CD4-positive, alpha-beta memory T cell (primary cell): ENCODE results near the gene TRIB2. TPM values are rescaled to one million over a fixed set of nuclear protein-coding genes. Genes with fewer than 3 reads are reported as not detected.

ENCODE experiments used
- CTCF ChIA-PET: fragments of 350-600 bp; sonication (Branson Sonifier 250); formaldehyde crosslinking; loops from one replicate; lab custom pipeline; 2021; ENCODE audit warnings: inconsistent platforms; ENCODE audit not compliant: partially characterized antibody; lab: Charles Lee
- POLR2A ChIA-PET: fragments of 350-600 bp; sonication (Branson Sonifier 250); formaldehyde crosslinking; loops from one replicate; lab custom pipeline; 2021; ENCODE audit not compliant: partially characterized antibody; lab: Charles Lee
- DNase-seq, 5 donors: peaks; one replicate each; pipeline versions ENCODE4 v3.0.0 to v3.0.0-alpha.2; 2020 to 2022; ENCODE audit warnings: mixed read lengths in 1 of 5
- H3K27ac ChIP-seq: one replicate; pipeline ENCODE4 v1.7.0; 2013; ENCODE audit warnings: low read depth, low read length
- H3K27me3 ChIP-seq: 2 replicates; pipeline ENCODE4 v1.7.0; 2013; ENCODE audit warnings: mild to moderate bottlenecking, low read length, moderate library complexity; ENCODE audit not compliant: insufficient read depth
- H3K36me3 ChIP-seq: 2 replicates; pipeline ENCODE4 v1.7.0; 2013; ENCODE audit warnings: mild to moderate bottlenecking, low read length, moderate library complexity; ENCODE audit not compliant: insufficient read depth
- H3K4me1 ChIP-seq: 2 replicates; pipeline ENCODE4 v1.7.0; 2013; ENCODE audit warnings: mild to moderate bottlenecking, low read length, moderate library complexity; ENCODE audit not compliant: insufficient read depth
- H3K4me3 ChIP-seq, 2 donors: one replicate each; pipeline ENCODE4 v1.7.0; 2013; ENCODE audit warnings: low read length in 2 of 2, mild to moderate bottlenecking in 1 of 2
- H3K9me3 ChIP-seq, 2 donors: one replicate each; pipeline ENCODE4 v1.7.0; 2013; ENCODE audit warnings: low read length in 2 of 2, control low read depth in 1 of 2; ENCODE audit not compliant: control insufficient read depth in 1 of 2
- H3K27ac Mint-ChIP-seq, 7 donors: one replicate each; pipeline ENCODE4 v1.8.0; 2020 to 2021; ENCODE audit warnings: mixed read lengths in 7 of 7, mild to moderate bottlenecking in 6 of 7, inconsistent platforms in 3 of 7, moderate library complexity in 3 of 7
- H3K27me3 Mint-ChIP-seq, 2 donors: one replicate each; pipeline ENCODE4 v1.8.0; 2020 to 2021; ENCODE audit warnings: mixed read lengths in 2 of 2
- H3K36me3 Mint-ChIP-seq, 2 donors: one replicate each; pipeline ENCODE4 v1.8.0; 2020 to 2021; ENCODE audit warnings: mixed read lengths in 2 of 2, inconsistent platforms in 1 of 2, mild to moderate bottlenecking in 1 of 2
- H3K4me1 Mint-ChIP-seq, 4 donors: one replicate each; pipeline ENCODE4 v1.8.0; 2020 to 2021; ENCODE audit warnings: mixed read lengths in 4 of 4, mild to moderate bottlenecking in 1 of 4
- H3K4me3 Mint-ChIP-seq, 8 donors: one replicate each; pipeline ENCODE4 v1.8.0; 2020 to 2021; ENCODE audit warnings: mixed read lengths in 8 of 8, mild to moderate bottlenecking in 7 of 8, moderate library complexity in 6 of 8, inconsistent platforms in 3 of 8
- H3K9me3 Mint-ChIP-seq, 8 donors: one replicate each; pipeline ENCODE4 v1.8.0; 2020 to 2021; ENCODE audit warnings: mixed read lengths in 8 of 8, mild to moderate bottlenecking in 5 of 8, inconsistent platforms in 3 of 8, moderate library complexity in 1 of 8
- intact Hi-C: fragments of 100-400 bp; cut with micrococcal nuclease; formaldehyde crosslinking; loops from one replicate; pipeline ENCODE4 v1.15.1; 2023
- polyA plus RNA-seq, 2 donors: library from polyadenylated mRNA; unstranded; fragments of 300-500 nt; fragmentation: Illumina TruSeq; gene quantifications; one replicate each; pipeline ENCODE4 v1.2.3, GENCODE V29; 2021
- total RNA-seq, 2 experiments: library from RNA; stranded (reverse); gene quantifications; one replicate each; pipeline ENCODE4 v1.2.3, GENCODE V29; 2021

The TRIB2 gene
- total and polyA plus RNA-seq, 4 experiments from 2014 or later = 73.8 to 126 (median 101) TPM

DNA sequence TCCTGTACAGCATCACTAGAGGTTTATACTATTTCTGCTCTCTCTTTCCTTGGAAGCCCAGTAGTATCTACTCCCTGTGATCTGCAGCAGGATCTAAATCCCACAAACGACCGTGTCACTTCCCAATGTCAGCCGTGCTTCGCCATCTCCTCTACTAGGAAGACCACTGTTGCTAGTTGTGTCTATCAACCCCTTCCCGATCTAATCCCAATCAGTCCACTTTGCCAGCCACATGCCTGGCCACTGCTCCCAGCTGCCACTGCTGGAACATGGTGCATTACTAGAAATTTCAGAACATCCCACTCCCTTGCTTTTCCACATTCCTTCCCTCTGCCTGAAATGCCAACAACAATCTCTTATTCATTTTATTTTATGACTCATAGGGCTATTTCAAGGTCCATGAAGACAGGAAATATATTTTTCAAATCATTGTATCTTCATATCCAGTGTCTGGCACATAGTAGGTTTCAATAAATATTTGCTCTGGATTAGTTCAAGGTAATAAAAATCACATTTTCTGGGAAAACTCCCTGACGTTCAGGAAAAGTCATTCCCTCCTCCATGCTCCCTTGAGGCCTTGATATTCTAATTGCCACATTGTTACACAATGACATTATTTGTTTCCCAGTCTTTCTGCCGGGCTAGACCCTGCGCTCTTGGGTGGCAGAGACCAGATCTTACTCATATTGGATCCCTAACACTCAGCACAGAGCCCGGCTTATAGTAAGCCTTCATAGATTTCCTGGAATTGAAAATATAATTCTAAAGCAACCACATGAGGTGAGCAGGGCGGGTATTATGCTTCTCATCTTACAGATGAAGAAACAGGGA lies 2.1 kb upstream of the TRIB2 start:
- intact Hi-C loops = loop anchor here (5.0 to 10.0 kb wide), 6 partner anchors 282 to 1900 kb away; partner anchors contain the start of gene PDIA6
- ChIA-PET POLR2A (interaction anchor here (0.6 to 5.0 kb wide), 18 partner anchors 10 to 670 kb away, joined by 3 to 101 read pairs (median 16); no protein-coding TSS in a partner anchor), CTCF (interaction anchor here (0.7 to 9.8 kb wide), 29 partner anchors 11 to 885 kb away, joined by 3 to 237 read pairs (median 21); no protein-coding TSS in a partner anchor)
- H3K9me3 Mint-ChIP-seq = peaks cover 0 to 3% (median 0%) of the 10 kb centered on the region in 8 donors
- Histone ChIP-seq H3K4me3 (no peak overlapping the region), H3K36me3 (no peaks in the 10 kb centered on the region), H3K9me3 (no peaks in the 10 kb centered on the region), H3K4me1 (peaks cover 47% of the 10 kb centered on the region), H3K27ac (peak overlapping the region; percentile 74), H3K27me3 (no peaks in the 10 kb centered on the region)
- peak overlapping the region; percentile 35 to 99 (median 97) for H3K4me3 Mint-ChIP-seq
- H3K4me1 Mint-ChIP-seq = peaks cover 35 to 83% (median 51%) of the 10 kb centered on the region in 4 donors
- H3K36me3 Mint-ChIP-seq = peaks cover 3 to 29% of the 10 kb centered on the region in 2 donors
- peak overlapping the region; percentile 66 to 99 (median 96) for H3K27ac Mint-ChIP-seq
- DNase-seq = no peak
- H3K27me3 Mint-ChIP-seq = peaks cover 0 to 2% of the 10 kb centered on the region in 2 donors

DNA sequence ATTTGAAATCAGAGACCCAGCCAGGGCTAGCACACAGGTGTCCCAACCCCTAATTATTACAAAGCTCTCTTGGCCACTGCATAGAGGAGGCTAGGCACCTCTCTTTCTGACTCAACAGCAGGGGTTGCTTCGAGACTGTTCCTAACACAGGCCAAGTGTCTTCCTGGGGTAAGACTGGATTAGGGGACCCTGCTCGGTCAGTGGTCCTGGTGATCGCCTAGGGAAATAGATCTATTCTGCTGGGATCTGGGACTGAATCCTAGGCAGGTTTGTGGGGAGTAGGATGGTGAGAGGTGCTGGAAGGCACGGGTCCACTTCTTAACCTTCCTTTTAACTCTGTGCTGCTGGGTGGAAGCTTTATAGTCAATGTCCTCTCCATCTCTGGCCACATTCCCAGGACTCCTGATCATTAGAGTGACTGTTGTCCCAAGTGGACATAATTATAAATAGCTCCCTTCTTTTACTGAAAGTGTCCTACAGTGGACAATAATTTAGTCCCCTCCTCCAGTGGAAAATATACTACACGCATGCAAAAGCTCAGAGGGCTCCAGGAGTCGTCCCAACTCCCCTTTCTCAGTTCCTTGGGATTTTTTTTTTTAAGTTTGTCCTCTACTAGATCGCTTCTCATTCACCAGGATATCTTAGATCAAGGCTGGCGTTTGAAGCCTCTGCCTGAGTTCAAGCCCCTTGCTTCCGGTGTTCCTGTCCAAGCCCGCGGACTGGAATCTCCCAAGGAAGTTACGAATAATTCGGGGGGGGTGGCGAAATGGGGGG lies 1.3 kb upstream of the TRIB2 start:
- DNase-seq = no peak
- CTCF ChIA-PET = interaction anchor here (0.7 to 9.8 kb wide), 66 partner anchors 7 to 886 kb away, joined by 3 to 237 read pairs (median 6); no protein-coding TSS in a partner anchor
- intact Hi-C loops = loop anchor here (1.0 to 10.0 kb wide), 17 partner anchors 109 to 1901 kb away; partner anchors contain the start of gene PDIA6
- H3K4me1 ChIP-seq = peaks cover 39% of the 10 kb centered on the region
- H3K27me3 ChIP-seq = no peaks in the 10 kb centered on the region
- Mint-ChIP-seq H3K27me3 (peaks cover 0 to 2% of the 10 kb centered on the region in 2 donors), H3K9me3 (peaks cover 0 to 2% (median 0%) of the 10 kb centered on the region in 8 donors), H3K27ac (peak overlapping the region; percentile 93 to 99 (median 96)), H3K36me3 (peaks cover 3 to 37% of the 10 kb centered on the region in 2 donors), H3K4me1 (peaks cover 30 to 83% (median 46%) of the 10 kb centered on the region in 4 donors), H3K4me3 (peak overlapping the region; percentile 94 to 99 (median 97))
- H3K9me3 ChIP-seq = no peaks in the 10 kb centered on the region
- peak overlapping the region; percentile 74 for H3K27ac ChIP-seq
- POLR2A ChIA-PET = interaction anchor here (0.6 to 5.0 kb wide), 43 partner anchors 7 to 900 kb away, joined by 3 to 105 read pairs (median 9); no protein-coding TSS in a partner anchor
- H3K4me3 ChIP-seq = peak overlapping the region; percentile 78 to 95
- H3K36me3 ChIP-seq = no peaks in the 10 kb centered on the region

DNA sequence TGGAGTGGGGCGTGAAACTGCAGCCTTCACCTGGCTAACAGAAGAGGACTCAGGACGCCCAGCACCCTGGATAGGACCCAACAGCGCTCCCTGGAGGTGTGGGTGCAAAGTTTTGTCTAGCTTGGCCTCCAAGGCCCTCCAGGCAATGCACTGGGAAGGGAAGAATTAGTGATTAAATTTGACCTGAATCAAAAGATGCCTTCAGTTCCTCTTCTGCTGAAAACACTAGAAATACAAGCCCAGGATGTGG lies 779 bp upstream of the TRIB2 start:
- Histone ChIP-seq H3K9me3 (no peaks in the 10 kb centered on the region), H3K4me3 (peak overlapping the region; percentile 78 to 95), H3K4me1 (peaks cover 39% of the 10 kb centered on the region), H3K27ac (peak overlapping the region; percentile 74), H3K36me3 (no peaks in the 10 kb centered on the region), H3K27me3 (no peaks in the 10 kb centered on the region)
- H3K4me3 Mint-ChIP-seq = peak overlapping the region; percentile 94 to 99 (median 97)
- H3K9me3 Mint-ChIP-seq = peaks cover 0 to 2% (median 0%) of the 10 kb centered on the region in 8 donors
- ChIA-PET CTCF (interaction anchor here (0.7 to 9.8 kb wide), 74 partner anchors 7 to 887 kb away, joined by 3 to 237 read pairs (median 6); no protein-coding TSS in a partner anchor), POLR2A (interaction anchor here (0.8 to 5.0 kb wide), 51 partner anchors 8 to 900 kb away, joined by 3 to 105 read pairs (median 8); no protein-coding TSS in a partner anchor)
- H3K36me3 Mint-ChIP-seq = peaks cover 3 to 41% of the 10 kb centered on the region in 2 donors
- peak overlapping the region; percentile 93 to 99 (median 96) for H3K27ac Mint-ChIP-seq
- peak; percentile 81 to 87 (median 81) for DNase-seq
- peaks cover 0 to 2% of the 10 kb centered on the region in 2 donors for H3K27me3 Mint-ChIP-seq
- intact Hi-C loops = loop anchor here (1.0 to 10.0 kb wide), 17 partner anchors 110 to 1901 kb away; partner anchors contain the start of gene PDIA6
- peaks cover 30 to 83% (median 44%) of the 10 kb centered on the region in 4 donors for H3K4me1 Mint-ChIP-seq

DNA sequence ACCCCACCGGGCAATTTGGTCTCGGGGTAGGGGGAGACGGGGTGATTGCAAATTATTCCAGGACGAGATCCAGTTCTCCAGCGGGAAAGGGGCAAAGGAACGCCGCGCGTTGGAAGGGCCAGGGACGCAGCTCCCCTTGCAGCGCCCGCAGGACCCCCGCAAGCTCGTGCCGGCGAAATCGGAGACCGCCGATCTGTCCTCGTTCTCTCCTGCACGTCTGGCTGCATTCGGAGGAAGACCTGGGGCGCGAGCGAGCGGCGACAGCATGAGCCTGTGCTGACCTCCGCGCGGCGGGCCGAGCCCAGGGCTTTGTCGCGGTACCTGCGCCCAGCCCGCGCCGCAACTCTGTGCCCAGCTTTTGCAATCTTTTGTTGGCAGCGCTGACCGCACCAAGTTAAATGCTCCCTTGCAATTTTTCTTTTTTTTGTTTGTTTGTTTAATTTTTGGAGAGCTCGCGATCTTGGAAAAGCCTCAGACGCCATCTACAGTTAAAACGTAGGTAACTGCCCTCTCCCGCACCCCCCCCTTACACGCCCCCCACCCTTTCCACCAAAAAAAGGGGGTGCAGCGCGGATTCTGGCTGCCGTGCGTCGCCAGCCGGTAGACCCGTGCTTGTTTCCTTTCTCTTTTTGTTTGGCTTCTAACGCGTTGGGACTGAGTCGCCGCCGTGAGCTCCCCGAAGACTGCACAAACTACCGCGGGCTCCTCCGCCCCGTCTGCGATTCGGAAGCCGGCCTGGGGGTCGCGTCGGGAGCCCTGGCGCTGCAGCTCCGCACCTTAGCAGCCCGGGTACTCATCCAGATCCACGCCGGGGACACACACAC lies 667 bp downstream of the TRIB2 start:
- no peaks in the 10 kb centered on the region for H3K9me3 ChIP-seq
- CTCF ChIA-PET = interaction anchor here (0.7 to 9.8 kb wide), 61 partner anchors 9 to 938 kb away, joined by 3 to 237 read pairs (median 6); no protein-coding TSS in a partner anchor
- Mint-ChIP-seq H3K4me1 (peaks cover 28 to 83% (median 46%) of the 10 kb centered on the region in 4 donors), H3K27ac (peak overlapping the region; percentile 92 to 98 (median 96)), H3K36me3 (peaks cover 8 to 54% of the 10 kb centered on the region in 2 donors), H3K27me3 (peaks cover 0 to 2% of the 10 kb centered on the region in 2 donors), H3K4me3 (peak overlapping the region; percentile 97 to 100 (median 99)), H3K9me3 (peaks cover 0 to 2% (median 0%) of the 10 kb centered on the region in 8 donors)
- no peaks in the 10 kb centered on the region for H3K36me3 ChIP-seq
- no peaks in the 10 kb centered on the region for H3K27me3 ChIP-seq
- POLR2A ChIA-PET = interaction anchor here (0.5 to 5.0 kb wide), 59 partner anchors 9 to 963 kb away, joined by 3 to 105 read pairs (median 7); no protein-coding TSS in a partner anchor
- DNase-seq = peak; percentile 66 to 80 (median 70)
- peak overlapping the region; percentile 84 for H3K27ac ChIP-seq
- peaks cover 39% of the 10 kb centered on the region for H3K4me1 ChIP-seq
- peak overlapping the region; percentile 78 to 96 for H3K4me3 ChIP-seq
- intact Hi-C loops = loop anchor here (2.0 to 10.0 kb wide), 10 partner anchors 139 to 1903 kb away; partner anchors contain the start of gene PDIA6

DNA sequence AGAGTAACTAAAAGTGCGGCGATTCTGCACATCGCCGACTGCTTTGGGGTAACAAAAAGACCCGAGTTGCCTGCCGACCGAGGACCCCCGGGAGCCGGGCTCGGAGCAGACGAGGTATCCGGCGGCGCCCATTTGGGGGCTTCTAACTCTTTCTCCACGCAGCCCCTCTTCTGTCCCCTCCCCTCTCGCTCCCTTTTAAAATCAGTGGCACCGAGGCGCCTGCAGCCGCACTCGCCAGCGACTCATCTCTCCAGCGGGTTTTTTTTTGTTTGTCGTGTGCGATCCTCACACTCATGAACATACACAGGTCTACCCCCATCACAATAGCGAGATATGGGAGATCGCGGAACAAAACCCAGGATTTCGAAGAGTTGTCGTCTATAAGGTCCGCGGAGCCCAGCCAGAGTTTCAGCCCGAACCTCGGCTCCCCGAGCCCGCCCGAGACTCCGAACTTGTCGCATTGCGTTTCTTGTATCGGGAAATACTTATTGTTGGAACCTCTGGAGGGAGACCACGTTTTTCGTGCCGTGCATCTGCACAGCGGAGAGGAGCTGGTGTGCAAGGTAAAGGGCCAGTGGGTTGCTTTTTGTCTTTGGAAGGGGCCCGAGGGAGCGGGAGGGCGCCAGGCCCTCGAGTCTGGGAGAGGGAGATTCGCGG lies 1.4 kb downstream of the TRIB2 start:
- peaks cover 0 to 2% (median 0%) of the 10 kb centered on the region in 8 donors for H3K9me3 Mint-ChIP-seq
- peak overlapping the region; percentile 84 for H3K27ac ChIP-seq
- POLR2A ChIA-PET = interaction anchor here (0.6 to 5.0 kb wide), 39 partner anchors 10 to 971 kb away, joined by 3 to 105 read pairs (median 8); no protein-coding TSS in a partner anchor

More for the DNA sequence above, 1.4 kb downstream of the TRIB2 start:
- Mint-ChIP-seq H3K4me1 (peaks cover 33 to 83% (median 50%) of the 10 kb centered on the region in 4 donors), H3K36me3 (peaks cover 15 to 61% of the 10 kb centered on the region in 2 donors), H3K4me3 (peak overlapping the region; percentile 97 to 100 (median 99)), H3K27me3 (peaks cover 0 to 2% of the 10 kb centered on the region in 2 donors), H3K27ac (peak overlapping the region; percentile 92 to 98 (median 96))
- intact Hi-C loops = loop anchor here (5.0 to 10.0 kb wide), 6 partner anchors 286 to 1903 kb away; partner anchors contain the start of gene PDIA6
- CTCF ChIA-PET = interaction anchor here (0.7 to 9.8 kb wide), 29 partner anchors 9 to 889 kb away, joined by 3 to 237 read pairs (median 16); no protein-coding TSS in a partner anchor
- DNase-seq = peak; percentile 37 to 60 (median 46)
- Histone ChIP-seq H3K4me1 (peaks cover 46% of the 10 kb centered on the region), H3K9me3 (no peaks in the 10 kb centered on the region), H3K36me3 (peaks cover 3% of the 10 kb centered on the region), H3K27me3 (no peaks in the 10 kb centered on the region), H3K4me3 (peak overlapping the region; percentile 78 to 96)
